IPS-18c (cell line): Measurements from ENCODE around the gene ETNK1.
"Not testable (repeated sequence)": the region's sequence is repeated elsewhere in the genome, so short reads cannot be mapped to it uniquely, and the experiment has no call there.

Experiments
- H3K4me3 ChIP-seq: 2 replicates; pipeline ENCODE4 v1.7.0; 2013; ENCODE audit warnings: low read depth, mild to moderate bottlenecking, low read length, moderate library complexity; ENCODE audit not compliant: insufficient read depth
- H3K9me3 ChIP-seq: one replicate; pipeline ENCODE4 v1.6.1; 2013; ENCODE audit warnings: mild to moderate bottlenecking, low read length, moderate library complexity; ENCODE audit not compliant: control insufficient read depth, insufficient read depth

Gene ETNK1

GRCh38 chr12:22624870-22625761, at the start of gene ETNK1:
Gene ETNK1 (plus strand): TSS chr12:22625171. CDS start chr12:22625431, 260 bp downstream.
- H3K4me3 ChIP-seq: peak within 1 kb of the TSS; percentile 92
- no peaks in the 10 kb centered on the region for H3K9me3 ChIP-seq

DNA sequence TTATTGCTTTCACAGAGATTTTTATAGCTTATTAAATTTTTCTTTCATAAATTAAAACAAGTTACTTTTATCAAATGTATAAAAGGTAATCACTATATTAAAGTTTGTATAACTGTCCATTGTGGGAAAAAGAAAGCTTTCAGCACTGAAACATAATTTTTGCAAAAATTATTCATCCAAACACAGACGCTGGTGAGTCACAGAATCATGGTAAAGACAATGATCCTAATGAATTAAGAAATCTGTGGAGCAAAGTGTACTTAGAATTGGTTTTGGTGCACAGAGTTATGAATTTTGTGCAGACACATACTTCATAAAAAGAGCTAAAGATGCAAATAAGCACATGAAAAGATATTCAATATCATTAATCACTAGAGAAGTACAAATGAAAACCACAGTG, 48.9 kb upstream of the ETNK1 start:
- Histone ChIP-seq H3K9me3 (no peaks in the 10 kb centered on the region), H3K4me3 (no peak overlapping the region)

- Histone ChIP-seq H3K4me3 (no peak overlapping the region), H3K9me3 (no peaks in the 10 kb centered on the region)
These were observed 48.5 kb upstream of the ETNK1 start for GRCh38 chr12:22576473-22576872.

DNA sequence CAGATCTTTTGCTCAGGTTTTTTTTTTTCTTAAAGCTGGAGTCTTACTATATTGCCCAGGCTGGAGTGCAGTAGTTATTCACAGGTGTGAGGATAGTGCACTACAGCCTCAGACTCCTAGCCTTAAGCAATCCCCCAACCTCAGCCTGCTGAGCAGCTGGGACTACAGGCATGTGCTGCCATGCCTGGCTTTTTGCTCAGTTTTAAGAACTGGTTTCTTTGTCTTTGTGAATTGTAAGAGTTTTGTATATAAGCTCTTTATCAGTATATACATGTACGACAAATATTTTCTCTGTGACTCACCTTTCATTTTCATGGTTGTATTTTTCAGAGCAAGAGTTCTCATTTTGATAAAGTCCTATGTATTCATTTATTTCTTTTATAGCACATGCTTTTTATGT, 47.3 kb upstream of the ETNK1 start:
- Histone ChIP-seq H3K4me3 (no peak overlapping the region), H3K9me3 (no peaks in the 10 kb centered on the region)

DNA sequence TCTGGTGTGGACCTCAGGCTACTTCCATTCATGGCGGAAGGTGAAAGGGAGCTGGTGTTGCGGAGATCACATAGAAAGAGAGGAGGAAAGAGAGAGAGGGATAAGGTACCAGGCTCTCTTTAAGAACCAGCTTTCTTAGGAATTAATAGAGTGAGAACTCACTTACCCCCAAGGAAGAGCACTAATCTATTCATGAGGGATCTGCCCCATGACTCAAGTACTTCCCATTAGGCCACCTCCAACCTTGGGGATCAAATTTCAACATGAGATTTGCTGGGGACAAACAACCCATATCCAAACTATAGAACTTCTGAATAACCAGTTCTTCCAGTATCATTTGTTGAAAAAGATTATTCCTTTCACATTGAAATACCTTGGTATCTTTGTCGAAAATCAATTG, 46.6 kb upstream of the ETNK1 start:
- H3K4me3 ChIP-seq: no peak overlapping the region
- no peaks in the 10 kb centered on the region for H3K9me3 ChIP-seq

- no peak overlapping the region for H3K4me3 ChIP-seq
These were observed 36.2 kb upstream of the ETNK1 start for GRCh38 chr12:22588817-22589216.

GRCh38 chr12:22593864-22594263, 31.1 kb upstream of the ETNK1 start:
- H3K4me3 ChIP-seq: no peak overlapping the region
- no peaks in the 10 kb centered on the region for H3K9me3 ChIP-seq

More at GRCh38 chr12:22588817-22589216, 36.2 kb upstream of the ETNK1 start:
- no peaks in the 10 kb centered on the region for H3K9me3 ChIP-seq

- H3K4me3 ChIP-seq, H3K9me3 ChIP-seq: not testable (repeated sequence)
These were observed 27.4 kb upstream of the ETNK1 start for GRCh38 chr12:22597539-22597938.

DNA sequence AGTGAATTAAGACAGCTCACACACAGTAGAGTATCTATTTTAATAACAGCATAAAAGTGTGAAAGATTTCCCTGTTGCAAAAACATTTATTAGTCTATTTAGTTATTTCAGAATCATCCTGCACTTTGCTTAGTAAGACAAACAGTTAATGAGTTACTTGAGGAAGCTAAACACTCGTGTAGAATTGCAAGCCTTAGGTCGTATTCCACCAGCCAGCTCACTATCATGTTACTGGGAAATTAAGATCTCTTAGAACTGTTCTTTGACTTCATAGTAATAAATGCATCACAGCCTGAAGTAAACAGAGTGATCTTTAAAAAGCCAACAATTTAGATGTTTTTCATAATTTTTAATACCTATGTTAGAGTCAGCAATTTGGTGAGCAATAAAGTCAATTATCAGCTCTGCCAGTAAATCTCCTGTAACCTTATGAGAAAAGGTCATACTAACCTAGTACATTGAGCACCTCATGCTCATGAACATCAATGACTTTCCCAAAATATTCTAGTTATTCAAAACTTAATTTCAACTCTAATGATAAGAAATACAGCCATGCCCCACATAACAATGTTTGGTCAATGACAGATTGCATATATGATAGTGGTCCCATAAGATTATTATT, 26.7 kb upstream of the ETNK1 start:
- no peak overlapping the region for H3K4me3 ChIP-seq
- H3K9me3 ChIP-seq: no peaks in the 10 kb centered on the region

GRCh38 chr12:22598763-22599161, 26.2 kb upstream of the ETNK1 start:
- Histone ChIP-seq H3K9me3 (no peaks in the 10 kb centered on the region), H3K4me3 (no peak overlapping the region)

DNA sequence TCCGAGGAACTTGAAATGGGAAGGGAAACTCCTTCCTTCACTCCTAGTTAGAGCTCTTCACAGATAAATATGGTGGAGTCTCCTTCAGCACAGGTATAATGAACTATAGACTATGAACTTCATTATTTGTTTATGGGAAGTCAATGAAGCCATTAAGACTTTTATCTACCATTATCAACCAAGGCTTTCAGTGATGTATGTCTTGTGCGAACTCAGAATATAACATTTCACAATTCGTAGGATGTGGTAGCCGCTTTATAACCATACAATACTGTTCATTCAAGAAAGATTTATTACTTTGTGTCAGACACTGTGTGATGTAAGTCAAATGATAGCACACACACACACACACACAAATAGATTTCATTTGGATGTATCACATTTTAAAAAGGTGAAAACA, 24.8 kb upstream of the ETNK1 start:
- Histone ChIP-seq H3K9me3 (no peaks in the 10 kb centered on the region), H3K4me3 (no peak overlapping the region)

GRCh38 chr12:22609501-22609900, 15.5 kb upstream of the ETNK1 start:
- no peak overlapping the region for H3K4me3 ChIP-seq
- peaks cover 5% of the 10 kb centered on the region for H3K9me3 ChIP-seq

DNA sequence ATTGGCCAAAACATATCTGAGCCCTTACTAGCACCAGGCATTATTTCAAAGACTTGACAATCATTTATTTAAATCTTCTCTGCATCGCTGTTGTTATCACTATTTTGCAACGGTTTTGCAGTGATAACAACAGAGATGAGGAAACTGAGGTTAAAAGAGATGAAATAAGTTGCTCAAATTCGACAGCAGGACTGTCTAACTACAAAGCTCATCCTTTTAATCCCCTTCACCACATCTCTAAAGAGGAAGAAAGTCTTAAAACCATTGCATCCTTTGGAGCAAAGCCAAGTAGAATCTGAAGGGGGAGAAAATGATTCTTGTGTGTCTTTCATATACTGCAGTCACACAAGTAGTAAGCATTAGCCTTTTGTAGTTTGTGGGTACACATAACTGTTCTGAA, 14.8 kb upstream of the ETNK1 start:
- H3K4me3 ChIP-seq: no peak overlapping the region
- H3K9me3 ChIP-seq: peaks cover 11% of the 10 kb centered on the region

GRCh38 chr12:22612822-22613221, 12.1 kb upstream of the ETNK1 start:
- H3K9me3 ChIP-seq: peaks cover 20% of the 10 kb centered on the region
- not testable (repeated sequence) for H3K4me3 ChIP-seq

GRCh38 chr12:22615963-22616501, 8.9 kb upstream of the ETNK1 start:
- H3K4me3 ChIP-seq: no peak overlapping the region
- peaks cover 22% of the 10 kb centered on the region for H3K9me3 ChIP-seq

- Histone ChIP-seq H3K9me3 (peaks cover 20% of the 10 kb centered on the region), H3K4me3 (no peak overlapping the region)
These were observed 7.3 kb upstream of the ETNK1 start for GRCh38 chr12:22617630-22618029.

DNA sequence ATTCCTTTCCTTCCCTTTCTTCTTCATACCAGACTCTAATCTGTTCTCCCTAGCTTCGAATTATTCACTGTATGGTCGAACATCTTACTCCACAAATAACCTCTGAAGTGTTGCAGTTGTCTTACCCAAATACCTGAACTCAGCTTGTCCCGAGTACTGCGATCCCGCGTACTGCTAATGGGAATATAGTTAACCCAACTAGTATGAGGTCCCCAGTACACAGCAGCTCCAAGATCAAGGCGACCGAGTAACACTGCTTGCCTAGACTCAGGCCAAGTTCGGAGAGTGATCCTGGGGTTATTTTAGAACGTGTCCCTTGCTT, 462 bp upstream of the ETNK1 start:
- H3K4me3 ChIP-seq: peak overlapping the region; percentile 92; the same call in 1 of the 2 replicates
- H3K9me3 ChIP-seq: no peaks in the 10 kb centered on the region

DNA sequence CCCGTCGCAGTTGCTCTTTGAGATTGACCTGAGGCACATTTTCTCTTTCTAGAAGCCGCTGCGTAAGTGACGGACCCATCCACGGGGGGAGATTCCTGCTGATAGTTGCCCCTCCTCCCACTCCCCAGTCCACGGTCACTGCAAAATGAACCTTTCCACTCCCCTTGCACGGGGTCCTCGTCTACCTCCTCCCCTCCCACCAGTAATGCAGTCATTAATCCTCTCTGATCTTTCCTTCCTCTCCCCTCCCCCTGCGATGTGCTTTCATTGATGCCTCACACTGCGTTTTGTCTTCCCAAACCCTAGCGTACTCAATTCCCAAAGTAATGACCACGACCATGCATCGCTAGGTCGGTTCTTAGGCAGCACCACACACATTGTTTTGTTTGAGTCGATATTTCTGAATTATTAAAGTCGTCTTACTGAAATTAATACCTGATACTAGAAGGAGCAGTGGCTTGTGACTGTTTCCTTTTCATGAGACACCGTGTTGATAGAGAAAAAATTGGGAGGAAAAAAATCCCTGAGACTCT, 857 bp downstream of the ETNK1 start:
- peak overlapping the region; percentile 92 for H3K4me3 ChIP-seq
- no peaks in the 10 kb centered on the region for H3K9me3 ChIP-seq
